ENCODE results near the gene SLCO4C1. TPM values are rescaled to one million over a fixed set of nuclear protein-coding genes. Genes with fewer than 3 reads are reported as not detected.

The SLCO4C1 gene
- total and polyA plus RNA-seq, 2 of the 13 experiments (the other 11 are each of a cell fraction or from before 2014, with no cell fraction given) = 1.3 to 7.8 TPM

GRCh38 chr5:102222772-102223171 lies 73.3 kb downstream of the SLCO4C1 start (continued):
- TF ChIP-seq STAT6 (CRISPR knock-in tag; IDR thresholded peaks at IDR 0.05; ENCODE audit: borderline replicate concordance) (0 out of 2 replicates have a peak, but pooled peaks have one; percentile 70), IKZF5 (CRISPR knock-in tag; IDR thresholded peaks at IDR 0.05) (peak; percentile 81; the same call in 1 of the 2 replicates), PBX2 (CRISPR knock-in tag; IDR thresholded peaks at IDR 0.05) (no peak), MXD3 (CRISPR knock-in tag; IDR thresholded peaks at IDR 0.05) (no peak; the same call in 1 of the 2 replicates), KIAA2018 (CRISPR knock-in tag; IDR thresholded peaks at IDR 0.05; ENCODE audit: borderline replicate concordance) (no peak), JARID2 (CRISPR knock-in tag; IDR thresholded peaks at IDR 0.05; ENCODE audit: insufficient replicate concordance) (no peak), KMT2B (CRISPR knock-in tag; IDR thresholded peaks at IDR 0.05) (peak; percentile 70; the same call in 1 of the 2 replicates), ZBTB42 (CRISPR knock-in tag; IDR thresholded peaks at IDR 0.05) (no peak), ZC3H13 (CRISPR knock-in tag; IDR thresholded peaks at IDR 0.05) (no peak), ZNF574 (CRISPR knock-in tag; IDR thresholded peaks at IDR 0.05) (no peak), KMT2A (CRISPR knock-in tag; IDR thresholded peaks at IDR 0.05) (no peak; the same call in 1 of the 2 replicates)
